Nephron progenitor cell (in vitro differentiated cells): ENCODE results near the gene CD8B.

Experiments
- DNase-seq: peaks from one replicate; pipeline ENCODE4 v3.0.0; 2021
- H3K27ac Mint-ChIP-seq: 2 replicates; pipeline ENCODE4 v1.8.0; 2021; ENCODE audit warnings: mild to moderate bottlenecking, moderate library complexity, mixed read lengths
- H3K27me3 Mint-ChIP-seq: 2 replicates; pipeline ENCODE4 v1.8.0; 2021; ENCODE audit warnings: mild to moderate bottlenecking, low read depth, mixed read lengths; ENCODE audit not compliant: poor library complexity
- H3K36me3 Mint-ChIP-seq: 2 replicates; pipeline ENCODE4 v1.8.0; 2021; ENCODE audit warnings: low read depth, mixed read lengths
- H3K4me1 Mint-ChIP-seq: 2 replicates; pipeline ENCODE4 v1.8.0; 2021; ENCODE audit warnings: mixed read lengths
- H3K4me3 Mint-ChIP-seq: 2 replicates; pipeline ENCODE4 v1.8.0; 2021; ENCODE audit warnings: mild to moderate bottlenecking, moderate library complexity, mixed read lengths
- H3K9me3 Mint-ChIP-seq: 2 replicates; pipeline ENCODE4 v1.8.0; 2021; ENCODE audit warnings: mild to moderate bottlenecking, moderate library complexity, mixed read lengths
- CTCF ChIP-seq: fragments of 200-600 bp; sonication (generic); IDR thresholded peaks from 2 replicates; pipeline ENCODE4 v1.5.0; 2021; ENCODE audit warnings: antibody characterized with exemption

Gene CD8B

GRCh38 chr2:86809481-86810121 is 52.1 kb downstream of the CD8B start:
- Mint-ChIP-seq H3K4me1 (peaks cover 9% of the 10 kb centered on the region), H3K27me3 (peaks cover 10% of the 10 kb centered on the region), H3K4me3 (no peak overlapping the region), H3K27ac (no peak overlapping the region), H3K9me3 (no peaks in the 10 kb centered on the region), H3K36me3 (no peaks in the 10 kb centered on the region)
- TF ChIP-seq CTCF, result no peak
- no peak for DNase-seq

GRCh38 chr2:86808315-86809161 is 53.1 kb downstream of the CD8B start:
- no peak overlapping the region for H3K27ac Mint-ChIP-seq
- peak; percentile 95 for DNase-seq
- TF ChIP-seq CTCF, result peak; percentile 87

GRCh38 chr2:86807468-86808275 is 54.0 kb downstream of the CD8B start:
- H3K27me3 Mint-ChIP-seq, result peaks cover 10% of the 10 kb centered on the region
- no peak for TF ChIP-seq CTCF
- H3K27ac Mint-ChIP-seq, result no peak overlapping the region
- DNase-seq, result peak; percentile 60
- H3K36me3 Mint-ChIP-seq, result no peaks in the 10 kb centered on the region
- H3K4me3 Mint-ChIP-seq, result peak overlapping the region; percentile 90
- H3K9me3 Mint-ChIP-seq, result no peaks in the 10 kb centered on the region
- peaks cover 9% of the 10 kb centered on the region for H3K4me1 Mint-ChIP-seq

More at GRCh38 chr2:86808315-86809161, 53.1 kb downstream of the CD8B start:
- Mint-ChIP-seq H3K4me1 (peaks cover 9% of the 10 kb centered on the region), H3K27me3 (peaks cover 10% of the 10 kb centered on the region), H3K36me3 (no peaks in the 10 kb centered on the region), H3K4me3 (peak overlapping the region; percentile 90), H3K9me3 (no peaks in the 10 kb centered on the region)

- Mint-ChIP-seq H3K4me3 (peak overlapping the region; percentile 90), H3K36me3 (no peaks in the 10 kb centered on the region), H3K9me3 (no peaks in the 10 kb centered on the region), H3K4me1 (peaks cover 9% of the 10 kb centered on the region), H3K27ac (no peak overlapping the region), H3K27me3 (peaks cover 10% of the 10 kb centered on the region)
- DNase-seq, result no peak
- TF ChIP-seq CTCF, result no peak
Measured at GRCh38 chr2:86807133-86807467, 54.6 kb downstream of the CD8B start.

GRCh38 chr2:86806059-86806857 is 55.4 kb downstream of the CD8B start:
- DNase-seq, result no peak
- H3K4me3 Mint-ChIP-seq, result peak overlapping the region; percentile 90

More at GRCh38 chr2:86806059-86806857, 55.4 kb downstream of the CD8B start:
- TF ChIP-seq CTCF, result no peak
- H3K27ac Mint-ChIP-seq, result no peak overlapping the region
- no peaks in the 10 kb centered on the region for H3K9me3 Mint-ChIP-seq
- H3K36me3 Mint-ChIP-seq, result no peaks in the 10 kb centered on the region
- H3K27me3 Mint-ChIP-seq, result peaks cover 10% of the 10 kb centered on the region
- H3K4me1 Mint-ChIP-seq, result peaks cover 9% of the 10 kb centered on the region
